HG03103 (cell line): ENCODE results near the gene C3.
"Not testable (repeated sequence)": the region's sequence is repeated elsewhere in the genome, so short reads cannot be mapped to it uniquely, and the experiment has no call there.

ENCODE experiments used
- ATAC-seq: cut with Tn5 transposase; IDR thresholded peaks from one replicate; pipeline ENCODE4 v1.9.1; 2021; ENCODE audit warnings: low read depth; ENCODE audit not compliant: unreplicated experiment

C3 gene

GRCh38 chr19:6632747-6633455 lies 87.5 kb downstream of the C3 start:
- ATAC-seq, result not testable (repeated sequence)

GRCh38 chr19:6632002-6632621 lies 88.3 kb downstream of the C3 start:
- ATAC-seq, result no peak
